ENCODE data around the gene L2HGDH. TPM values are rescaled to one million over a fixed set of nuclear protein-coding genes. Genes with fewer than 3 reads are reported as not detected.

Gene L2HGDH
- total RNA-seq, 1 experiment from 2014 or later: 22.6 TPM

DNA sequence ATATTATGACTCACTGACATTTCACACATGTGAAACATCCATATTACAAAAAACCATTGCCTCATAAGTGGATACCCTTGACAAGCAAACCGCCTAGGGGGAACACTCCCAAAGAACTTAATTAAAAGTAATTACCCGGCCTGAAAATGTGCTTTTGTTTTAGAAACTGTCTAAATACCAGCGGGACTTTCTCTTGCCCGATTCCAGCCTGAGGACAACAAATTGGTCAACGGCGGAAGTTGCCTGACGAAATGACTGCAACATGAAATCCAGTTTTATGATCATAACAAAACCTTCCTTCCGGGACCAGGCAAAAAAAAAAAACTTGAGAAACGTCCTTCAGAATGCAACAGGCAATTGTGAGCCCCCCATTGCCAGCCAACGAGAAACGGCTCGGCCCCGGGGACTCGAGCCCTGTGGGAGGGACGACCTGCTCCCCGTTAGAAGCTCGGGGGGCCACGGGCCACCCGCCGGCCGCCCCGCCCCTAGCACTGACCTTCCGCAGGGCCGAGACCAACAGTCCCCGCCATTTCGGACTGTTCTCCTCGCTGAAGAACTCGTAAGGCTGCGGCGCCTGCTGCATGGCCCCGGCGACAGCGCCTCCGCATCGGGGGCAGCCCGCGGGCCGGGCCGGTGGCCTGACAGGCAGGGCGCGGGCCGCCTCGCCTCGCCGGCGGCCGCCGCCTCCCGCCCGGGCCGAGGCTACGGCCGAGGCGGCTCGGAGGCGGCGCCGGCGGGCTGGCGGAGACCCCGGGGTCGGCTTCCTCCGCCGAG, 81.1 kb downstream of the L2HGDH start:
- H3K4me2 ChIP-seq (ENCODE audit: insufficient read depth, insufficient read length, low read length): peak overlapping the region; percentile 84
- WGBS (ENCODE audit: extremely low coverage, insufficient read length, low lambda C conversion rate): no CpG with 5 or more reads among the region's 64 CpGs
- H3K9ac ChIP-seq (ENCODE audit: extremely low read depth, insufficient read length, low read length): peak overlapping the region; percentile 47
- H2BK15ac ChIP-seq (ENCODE audit: low read depth, low read length): no peak overlapping the region; the same call in 1 of the 2 replicates
- H2AFZ ChIP-seq (ENCODE audit: low read length): no peak overlapping the region
- H3K79me1 ChIP-seq (ENCODE audit: insufficient read depth, low read depth, low read length, poor library complexity, severe bottlenecking): no peaks in the 10 kb centered on the region
- H2AK5ac ChIP-seq (ENCODE audit: insufficient read length, low read length): no peak overlapping the region
- H2BK5ac ChIP-seq (ENCODE audit: insufficient read length, low read length): no peak overlapping the region
- no peak overlapping the region for H3K27ac ChIP-seq (ENCODE audit: insufficient read length, low read depth, low read length)
- no peak overlapping the region for H3K4ac ChIP-seq (ENCODE audit: low read depth, low read length)
- Mint-ChIP-seq H3K27me3 (ENCODE audit: low read depth) (no peaks in the 10 kb centered on the region), H3K36me3 (ENCODE audit: insufficient read depth in 1 of 3, low read depth in 3 of 3) (peaks cover 8 to 12% (median 8%) of the 10 kb centered on the region in 3 experiments), H3K4me1 (peaks cover 26 to 29% of the 10 kb centered on the region in 2 experiments), H3K4me3 (peak overlapping the region; percentile 82 to 91), H3K9me3 (peaks cover 5 to 10% of the 10 kb centered on the region in 2 experiments), H3K27ac (peak overlapping the region in 1 of 3 experiments; percentile 65; a peak in 1 of 7 replicates)
- H3K4me1 ChIP-seq (ENCODE audit: insufficient read depth, low read length): no peaks in the 10 kb centered on the region
- H4K8ac ChIP-seq (replicated peaks; ENCODE audit: insufficient read length, low read depth, low read length): no peak overlapping the region
- H3K14ac ChIP-seq (ENCODE audit: insufficient read depth, low read length): no peak overlapping the region
- H3K79me2 ChIP-seq (ENCODE audit: insufficient read depth, low read length): 0 out of 2 replicates have a peak, but pooled peaks cover 4% of the 10 kb centered on the region
- no peak overlapping the region for H3K18ac ChIP-seq (ENCODE audit: insufficient read length, low read depth, low read length)
- H3T11ph ChIP-seq (ENCODE audit: low read length): no peak overlapping the region
- H2BK12ac ChIP-seq (ENCODE audit: insufficient read length, low read depth, low read length): no peak overlapping the region
- no peaks in the 10 kb centered on the region for H3K9me3 ChIP-seq (ENCODE audit: control insufficient read depth, low read depth, low read length)
- no peaks in the 10 kb centered on the region for H4K20me1 ChIP-seq (ENCODE audit: control insufficient read depth, insufficient read depth, insufficient read length)
- DNase-seq: peak; percentile 37
- no peak overlapping the region for H4K5ac ChIP-seq (ENCODE audit: insufficient read length, low read depth, low read length)
- H3K23me2 ChIP-seq (ENCODE audit: insufficient read length, low read depth, low read length, poor library complexity, severe bottlenecking): peaks cover 7% of the 10 kb centered on the region
- TF ChIP-seq, protein P1, sequence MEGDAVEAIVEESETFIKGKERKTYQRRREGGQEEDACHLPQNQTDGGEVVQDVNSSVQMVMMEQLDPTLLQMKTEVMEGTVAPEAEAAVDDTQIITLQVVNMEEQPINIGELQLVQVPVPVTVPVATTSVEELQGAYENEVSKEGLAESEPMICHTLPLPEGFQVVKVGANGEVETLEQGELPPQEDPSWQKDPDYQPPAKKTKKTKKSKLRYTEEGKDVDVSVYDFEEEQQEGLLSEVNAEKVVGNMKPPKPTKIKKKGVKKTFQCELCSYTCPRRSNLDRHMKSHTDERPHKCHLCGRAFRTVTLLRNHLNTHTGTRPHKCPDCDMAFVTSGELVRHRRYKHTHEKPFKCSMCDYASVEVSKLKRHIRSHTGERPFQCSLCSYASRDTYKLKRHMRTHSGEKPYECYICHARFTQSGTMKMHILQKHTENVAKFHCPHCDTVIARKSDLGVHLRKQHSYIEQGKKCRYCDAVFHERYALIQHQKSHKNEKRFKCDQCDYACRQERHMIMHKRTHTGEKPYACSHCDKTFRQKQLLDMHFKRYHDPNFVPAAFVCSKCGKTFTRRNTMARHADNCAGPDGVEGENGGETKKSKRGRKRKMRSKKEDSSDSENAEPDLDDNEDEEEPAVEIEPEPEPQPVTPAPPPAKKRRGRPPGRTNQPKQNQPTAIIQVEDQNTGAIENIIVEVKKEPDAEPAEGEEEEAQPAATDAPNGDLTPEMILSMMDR (conservative IDR thresholded peaks at IDR 0.05): no peak
- H2BK120ac ChIP-seq (ENCODE audit: low read depth, low read length, poor library complexity, severe bottlenecking): no peak overlapping the region
- no peaks in the 10 kb centered on the region for H3K27me3 ChIP-seq (ENCODE audit: insufficient read depth, low read length)
- no peak overlapping the region for H4K91ac ChIP-seq (ENCODE audit: insufficient read length, low read depth, low read length)
- H3K56ac ChIP-seq (ENCODE audit: insufficient read length, low read depth, low read length): no peak overlapping the region
- no peak overlapping the region for H2BK20ac ChIP-seq (ENCODE audit: low read depth, low read length, poor library complexity, severe bottlenecking)
- H3K23ac ChIP-seq (ENCODE audit: insufficient read length, low read depth, low read length): no peak overlapping the region

Data from H9 (cell line).